Omental fat pad (tissue), 4 donors: ENCODE results near the gene RASSF5. TPM values are rescaled to one million over a fixed set of nuclear protein-coding genes. Genes with fewer than 3 reads are reported as not detected.

Experiments
- ATAC-seq: fragments of 150-250 bp; one replicate; pipeline ENCODE4 v1.9.1; 2016; ENCODE audit warnings: mild to moderate bottlenecking, moderate library complexity; ENCODE audit not compliant: low FRiP score
- DNase-seq: peaks from one replicate; pipeline ENCODE4 v3.0.0-alpha.2; 2019; ENCODE audit warnings: low spot score
- CTCF ChIP-seq, 3 donors: fragments of 450-650 bp; IDR thresholded peaks; one replicate each; pipeline ENCODE4 v1.5.1; 2016 to 2017; ENCODE audit warnings: antibody characterized with exemption in 3 of 3, mild to moderate bottlenecking in 3 of 3, moderate library complexity in 2 of 3
- total RNA-seq, 4 donors: library from RNA; depleted of rRNA; stranded (reverse); fragments of >200 nt; gene quantifications; one replicate each; pipeline ENCODE4 v1.1.0, GENCODE V29; 2016

RASSF5 gene
- total RNA-seq, 4 donors from 2014 or later: 9.7 to 16.1 (median 10.8) TPM

DNA sequence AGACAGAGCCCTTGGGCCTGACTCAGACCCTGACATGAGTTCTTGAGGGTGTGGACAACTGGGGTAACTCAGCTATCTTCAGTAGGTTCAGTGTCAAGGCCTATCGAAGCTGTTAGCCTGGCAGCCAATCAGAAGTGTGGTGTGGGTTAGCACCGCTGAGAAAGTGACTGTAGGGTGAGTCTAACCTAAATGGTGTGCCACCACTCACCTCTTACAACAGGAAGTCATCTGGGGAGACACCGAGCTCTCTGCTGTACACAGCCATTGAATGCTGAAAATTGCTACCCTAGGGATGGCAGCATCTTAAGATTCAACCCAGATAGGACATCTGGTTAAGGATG, 44.6 kb downstream of the RASSF5 start:
- no peak for TF ChIP-seq CTCF (IDR thresholded peaks at IDR 0.05)
- DNase-seq (no peak), ATAC-seq (no peak)

DNA sequence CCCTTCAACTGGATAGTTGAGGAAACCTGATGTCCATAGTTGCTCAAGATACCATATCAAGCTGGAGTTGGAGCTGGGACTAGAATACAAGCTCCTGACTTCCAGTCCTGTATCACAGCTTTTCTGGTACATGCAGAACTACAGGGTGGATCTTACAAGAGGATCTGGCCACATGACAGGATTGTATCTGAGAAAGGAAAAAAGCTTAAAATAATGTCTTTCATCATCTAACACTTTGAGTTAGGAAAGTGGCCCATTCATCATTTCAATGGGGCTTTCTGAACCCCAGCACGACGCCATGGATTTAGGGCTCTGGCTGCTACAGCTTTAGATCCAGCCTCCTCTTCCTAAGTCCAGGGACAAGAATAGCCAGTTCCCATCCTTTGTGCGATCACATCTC, 46.9 kb downstream of the RASSF5 start:
- no peak for TF ChIP-seq CTCF (IDR thresholded peaks at IDR 0.05)
- no peak for DNase-seq
- no peak for ATAC-seq

DNA sequence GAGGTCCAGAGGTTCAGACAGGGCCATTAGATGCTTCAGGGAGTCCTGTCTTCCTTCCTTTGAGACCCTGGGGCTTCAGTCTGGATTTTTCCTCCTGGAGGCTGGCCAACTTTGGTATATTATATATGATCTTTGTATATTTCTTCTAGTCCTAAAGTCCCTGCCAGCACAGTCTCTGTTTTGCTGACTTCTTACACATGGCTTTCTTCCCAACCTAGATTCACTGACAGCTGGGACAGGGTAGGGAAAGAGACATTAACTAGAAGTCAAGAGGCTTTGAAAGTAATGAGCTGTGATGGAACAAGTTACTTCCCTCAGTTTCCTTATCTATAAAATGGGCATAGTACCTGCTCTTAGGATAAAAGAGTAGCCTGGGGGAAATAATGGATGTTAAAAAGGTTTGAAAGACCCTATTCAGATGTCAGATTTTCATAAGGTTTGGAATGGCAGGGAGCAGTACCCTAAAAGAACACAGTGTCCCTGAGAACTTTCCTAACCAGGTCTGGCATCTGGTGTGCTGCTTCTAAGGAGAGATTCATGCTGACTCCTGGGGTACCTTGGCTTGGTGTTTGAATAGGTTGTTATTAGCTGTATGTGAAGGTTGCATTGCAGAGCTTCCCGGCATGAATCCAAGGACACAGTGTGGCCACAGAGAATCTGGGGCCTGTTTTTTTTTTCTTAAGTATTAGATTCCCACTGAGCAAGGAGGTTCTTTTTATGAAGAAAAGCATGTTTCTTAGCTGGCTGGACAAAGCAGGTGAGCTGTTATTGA, 47.6 kb downstream of the RASSF5 start:
- ATAC-seq (no peak), DNase-seq (no peak)
- TF ChIP-seq CTCF (IDR thresholded peaks at IDR 0.05): no peak

- peak; percentile 56 for ATAC-seq
- TF ChIP-seq CTCF (IDR thresholded peaks at IDR 0.05): no peak
- DNase-seq: no peak
Measured at GRCh38 chr1:206555473-206555935, 48.2 kb downstream of the RASSF5 start.

GRCh38 chr1:206556047-206556749, 48.9 kb downstream of the RASSF5 start:
- peak; percentile 13 for ATAC-seq
- DNase-seq: no peak
- no peak for TF ChIP-seq CTCF (IDR thresholded peaks at IDR 0.05)

- ATAC-seq (peak; percentile 12), DNase-seq (peak; percentile 39)
- TF ChIP-seq CTCF (IDR thresholded peaks at IDR 0.05): no peak
Measured at GRCh38 chr1:206556750-206557635, 49.7 kb downstream of the RASSF5 start.
